ENCODE results near the gene KRT79.
"Not testable (repeated sequence)": the region's sequence is repeated elsewhere in the genome, so short reads cannot be mapped to it uniquely, and the experiment has no call there.

The KRT79 gene

GRCh38 chr12:52801773-52802172 lies 32.3 kb downstream of the KRT79 start:
- Mint-ChIP-seq H3K27me3 (ENCODE audit: low read depth) (peaks cover 5% of the 10 kb centered on the region), H3K9me3 (no peaks in the 10 kb centered on the region), H3K4me3 (no peak overlapping the region), H3K27ac (no peak overlapping the region), H3K36me3 (ENCODE audit: low read depth) (no peaks in the 10 kb centered on the region), H3K4me1 (ENCODE audit: low read depth) (no peaks in the 10 kb centered on the region)

- Mint-ChIP-seq H3K27ac (no peak overlapping the region), H3K36me3 (ENCODE audit: low read depth) (no peaks in the 10 kb centered on the region), H3K27me3 (ENCODE audit: low read depth) (peaks cover 5% of the 10 kb centered on the region), H3K4me1 (ENCODE audit: low read depth) (no peaks in the 10 kb centered on the region), H3K9me3 (no peaks in the 10 kb centered on the region), H3K4me3 (no peak overlapping the region)
These were observed 33.7 kb downstream of the KRT79 start for GRCh38 chr12:52800259-52800917.

- no peak overlapping the region for H3K27ac Mint-ChIP-seq
- no peaks in the 10 kb centered on the region for H3K9me3 Mint-ChIP-seq
- H3K4me3 Mint-ChIP-seq = no peak overlapping the region
- no peaks in the 10 kb centered on the region for H3K4me1 Mint-ChIP-seq (ENCODE audit: low read depth)
- H3K36me3 Mint-ChIP-seq (ENCODE audit: low read depth) = no peaks in the 10 kb centered on the region
- H3K27me3 Mint-ChIP-seq (ENCODE audit: low read depth) = peaks cover 5% of the 10 kb centered on the region
These were observed 34.5 kb downstream of the KRT79 start for GRCh38 chr12:52799505-52800211.

- H3K4me1 Mint-ChIP-seq (ENCODE audit: low read depth) = no peaks in the 10 kb centered on the region
- H3K9me3 Mint-ChIP-seq = no peaks in the 10 kb centered on the region
- no peak overlapping the region for H3K27ac Mint-ChIP-seq
- H3K4me3 Mint-ChIP-seq = no peak overlapping the region
- H3K27me3 Mint-ChIP-seq (ENCODE audit: low read depth) = peaks cover 5% of the 10 kb centered on the region
- no peaks in the 10 kb centered on the region for H3K36me3 Mint-ChIP-seq (ENCODE audit: low read depth)
These were observed 35.2 kb downstream of the KRT79 start for GRCh38 chr12:52798671-52799504.

GRCh38 chr12:52798003-52798670 lies 36.0 kb downstream of the KRT79 start:
- peaks cover 5% of the 10 kb centered on the region for H3K27me3 Mint-ChIP-seq (ENCODE audit: low read depth)
- H3K4me1 Mint-ChIP-seq (ENCODE audit: low read depth) = no peaks in the 10 kb centered on the region
- H3K36me3 Mint-ChIP-seq (ENCODE audit: low read depth) = no peaks in the 10 kb centered on the region
- H3K9me3 Mint-ChIP-seq = no peaks in the 10 kb centered on the region
- no peak overlapping the region for H3K27ac Mint-ChIP-seq
- no peak overlapping the region for H3K4me3 Mint-ChIP-seq

GRCh38 chr12:52797529-52797894 lies 36.6 kb downstream of the KRT79 start:
- no peaks in the 10 kb centered on the region for H3K4me1 Mint-ChIP-seq (ENCODE audit: low read depth)
- peaks cover 8% of the 10 kb centered on the region for H3K27me3 Mint-ChIP-seq (ENCODE audit: low read depth)
- H3K4me3 Mint-ChIP-seq = no peak overlapping the region
- no peaks in the 10 kb centered on the region for H3K9me3 Mint-ChIP-seq
- no peak overlapping the region for H3K27ac Mint-ChIP-seq
- no peaks in the 10 kb centered on the region for H3K36me3 Mint-ChIP-seq (ENCODE audit: low read depth)

GRCh38 chr12:52796839-52797528 lies 37.1 kb downstream of the KRT79 start:
- Mint-ChIP-seq H3K27ac (no peak overlapping the region), H3K27me3 (ENCODE audit: low read depth) (peaks cover 8% of the 10 kb centered on the region), H3K4me1 (ENCODE audit: low read depth) (no peaks in the 10 kb centered on the region), H3K4me3 (no peak overlapping the region), H3K9me3 (no peaks in the 10 kb centered on the region), H3K36me3 (ENCODE audit: low read depth) (no peaks in the 10 kb centered on the region)

- Mint-ChIP-seq H3K27ac (no peak overlapping the region), H3K9me3 (no peaks in the 10 kb centered on the region), H3K27me3 (ENCODE audit: low read depth) (peaks cover 12% of the 10 kb centered on the region), H3K4me1 (ENCODE audit: low read depth) (peaks cover 2% of the 10 kb centered on the region), H3K36me3 (ENCODE audit: low read depth) (no peaks in the 10 kb centered on the region), H3K4me3 (no peak overlapping the region)
These were observed 37.7 kb downstream of the KRT79 start for GRCh38 chr12:52796429-52796794.

- H3K36me3 Mint-ChIP-seq (ENCODE audit: low read depth) = no peaks in the 10 kb centered on the region
- no peaks in the 10 kb centered on the region for H3K9me3 Mint-ChIP-seq
- no peak within 1 kb of the TSS for H3K4me3 Mint-ChIP-seq
- peaks cover 2% of the 10 kb centered on the region for H3K4me1 Mint-ChIP-seq (ENCODE audit: low read depth)
- H3K27me3 Mint-ChIP-seq (ENCODE audit: low read depth) = peaks cover 13% of the 10 kb centered on the region
- H3K27ac Mint-ChIP-seq = no peak within 1 kb of the TSS
These were observed 38.2 kb downstream of the KRT79 start, which contains the start of gene KRT3 for GRCh38 chr12:52795694-52796428. Gene KRT3 (minus strand): TSS chr12:52796117. CDS start chr12:52796042, 75 bp downstream.

GRCh38 chr12:52795332-52795674 lies 38.8 kb downstream of the KRT79 start:
- not testable (repeated sequence) for H3K27ac Mint-ChIP-seq; H3K4me3 Mint-ChIP-seq; H3K9me3 Mint-ChIP-seq; H3K36me3 Mint-ChIP-seq (ENCODE audit: low read depth); H3K4me1 Mint-ChIP-seq (ENCODE audit: low read depth)
- peaks cover 19% of the 10 kb centered on the region for H3K27me3 Mint-ChIP-seq (ENCODE audit: low read depth)

- Mint-ChIP-seq H3K4me3 (no peak overlapping the region), H3K27ac (no peak overlapping the region), H3K4me1 (ENCODE audit: low read depth) (peaks cover 2% of the 10 kb centered on the region), H3K36me3 (ENCODE audit: low read depth) (no peaks in the 10 kb centered on the region), H3K27me3 (ENCODE audit: low read depth) (peaks cover 20% of the 10 kb centered on the region), H3K9me3 (no peaks in the 10 kb centered on the region)
These were observed 39.4 kb downstream of the KRT79 start for GRCh38 chr12:52794479-52795331.

- Mint-ChIP-seq H3K4me1 (ENCODE audit: low read depth) (peaks cover 2% of the 10 kb centered on the region), H3K36me3 (ENCODE audit: low read depth) (no peaks in the 10 kb centered on the region), H3K27me3 (ENCODE audit: low read depth) (peaks cover 32% of the 10 kb centered on the region), H3K4me3 (no peak overlapping the region), H3K27ac (no peak overlapping the region), H3K9me3 (no peaks in the 10 kb centered on the region)
These were observed 41.7 kb downstream of the KRT79 start for GRCh38 chr12:52792185-52793029.
